ENCODE measurements around the gene ASTN2. TPM values are rescaled to one million over a fixed set of nuclear protein-coding genes. Genes with fewer than 3 reads are reported as not detected.

The ASTN2 gene
- total and polyA plus RNA-seq, 9 of the 15 experiments (the other 6 are each of a cell fraction or from before 2014, with no cell fraction given), result 0.56 to 3.5 (median 1.9) TPM

DNA sequence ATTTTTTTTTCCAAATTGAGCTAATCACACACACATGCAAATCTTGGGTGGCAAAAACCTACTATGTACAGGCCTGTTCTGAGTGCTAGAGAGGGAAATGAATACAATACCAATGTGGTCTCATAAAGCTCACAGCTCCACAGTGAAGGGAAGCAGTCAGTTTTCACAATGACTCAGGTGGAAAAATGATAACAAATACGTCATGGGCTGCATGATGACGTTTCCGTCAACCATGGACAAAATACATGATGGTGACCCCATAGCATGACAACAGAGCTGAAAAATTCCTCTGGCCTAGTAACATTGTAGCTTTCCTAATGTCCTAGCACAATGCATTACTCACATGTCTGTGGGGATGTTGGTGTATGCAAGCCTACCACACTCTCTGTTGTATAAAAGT is 475.2 kb downstream of the ASTN2 start:
- no peak overlapping the region for H3K4me3 ChIP-seq
- POLR2A ChIA-PET, result interaction anchor here (1.3 kb wide), 1 partner anchor 18 kb away, joined by 3 read pairs; no protein-coding TSS in a partner anchor
- no peaks in the 10 kb centered on the region for H4K20me1 ChIP-seq (replicated peaks; ENCODE audit: control insufficient read depth, insufficient read depth, low read length)
- 0% methylated on average over 3 of the region's 3 CpGs for WGBS (ENCODE audit: insufficient coverage, low coverage, missing lambda C conversion rate)
- no peak for ATAC-seq
- no peaks in the 10 kb centered on the region; the same call in 1 of the 2 replicates for H3K9me3 ChIP-seq (replicated peaks; ENCODE audit: control insufficient read depth, insufficient read depth, low read depth, low read length)
- intact Hi-C loops (cut with micrococcal nuclease), result no loop called here
- H2AFZ ChIP-seq (ENCODE audit: low read depth, low read length), result no peak overlapping the region
- CTCF ChIA-PET (ENCODE audit: low intra/inter-chr PET ratio), result no interaction called here
- H3K9ac ChIP-seq (ENCODE audit: insufficient read depth in 1 of 2, low read depth in 2 of 2, low read length in 2 of 2), result no peak overlapping the region
- H3K9me1 ChIP-seq (ENCODE audit: control insufficient read depth, insufficient read depth, low read length), result no peaks in the 10 kb centered on the region
- H3K4me1 ChIP-seq (replicated peaks in 1 of 2; ENCODE audit: control insufficient read depth in 2 of 2, insufficient read depth in 2 of 2, low read length in 2 of 2), result no peaks in the 10 kb centered on the region
- H3K27me3 ChIP-seq (ENCODE audit: control insufficient read depth in 2 of 2, insufficient read depth in 2 of 2, low read length in 2 of 2), result no peaks in the 10 kb centered on the region
- in situ Hi-C loops (cut with MboI), result no loop called here
- no TSS peak for BruUV-seq (replicated peaks)
- no peak overlapping the region for H3K27ac ChIP-seq (ENCODE audit: extremely low read depth, low read depth, low read length)
- no peaks in the 10 kb centered on the region for H3K79me2 ChIP-seq (ENCODE audit: control insufficient read depth, insufficient read depth, low read length)
- H3K36me3 ChIP-seq (ENCODE audit: control insufficient read depth, insufficient read depth, low read length), result no peaks in the 10 kb centered on the region
- no peak for DNase-seq (ENCODE audit: extremely low read depth in 1 of 4, low spot score in 3 of 4)
- no peak for FAIRE-seq
- H3K4me2 ChIP-seq (ENCODE audit: insufficient read depth, low read length), result no peak overlapping the region
- no peak for TF ChIP-seq GMEB1 (CRISPR knock-in tag; IDR thresholded peaks at IDR 0.05)
- no peak for TF ChIP-seq ATF1 (CRISPR knock-in tag; IDR thresholded peaks at IDR 0.05)
- TF ChIP-seq ATF1 (tag; IDR thresholded peaks at IDR 0.05), result peak; percentile 21; the same call in 1 of the 2 replicates

GRCh38 chr9:116939161-116939560 is 475.7 kb downstream of the ASTN2 start:
- intact Hi-C loops (cut with micrococcal nuclease), result no loop called here
- DNase-seq (ENCODE audit: extremely low read depth in 1 of 4, low spot score in 3 of 4) (no peak), ATAC-seq (no peak), FAIRE-seq (no peak)
- no peaks in the 10 kb centered on the region for H3K4me1 ChIP-seq (replicated peaks in 1 of 2; ENCODE audit: control insufficient read depth in 2 of 2, insufficient read depth in 2 of 2, low read length in 2 of 2)
- ChIA-PET CTCF (ENCODE audit: low intra/inter-chr PET ratio) (no interaction called here), POLR2A (interaction anchor here (1.3 kb wide), 1 partner anchor 18 kb away, joined by 3 read pairs; no protein-coding TSS in a partner anchor)
- H3K4me2 ChIP-seq (ENCODE audit: insufficient read depth, low read length), result no peak overlapping the region
- H3K79me2 ChIP-seq (ENCODE audit: control insufficient read depth, insufficient read depth, low read length), result no peaks in the 10 kb centered on the region
- H3K9ac ChIP-seq (ENCODE audit: insufficient read depth in 1 of 2, low read depth in 2 of 2, low read length in 2 of 2), result no peak overlapping the region
- in situ Hi-C loops (cut with MboI), result no loop called here
- no peaks in the 10 kb centered on the region; the same call in 1 of the 2 replicates for H3K9me3 ChIP-seq (replicated peaks; ENCODE audit: control insufficient read depth, insufficient read depth, low read depth, low read length)
- H3K4me3 ChIP-seq, result no peak overlapping the region
- H2AFZ ChIP-seq (ENCODE audit: low read depth, low read length), result no peak overlapping the region
- no peaks in the 10 kb centered on the region for H3K36me3 ChIP-seq (ENCODE audit: control insufficient read depth, insufficient read depth, low read length)
- no peaks in the 10 kb centered on the region for H4K20me1 ChIP-seq (replicated peaks; ENCODE audit: control insufficient read depth, insufficient read depth, low read length)
- WGBS (ENCODE audit: insufficient coverage, low coverage, missing lambda C conversion rate), result 3% methylated on average over 1 of the region's 1 CpG
- H3K27ac ChIP-seq (ENCODE audit: extremely low read depth, low read depth, low read length), result no peak overlapping the region
- no peaks in the 10 kb centered on the region for H3K27me3 ChIP-seq (ENCODE audit: control insufficient read depth in 2 of 2, insufficient read depth in 2 of 2, low read length in 2 of 2)
- no peaks in the 10 kb centered on the region for H3K9me1 ChIP-seq (ENCODE audit: control insufficient read depth, insufficient read depth, low read length)
- no TSS peak for BruUV-seq (replicated peaks)
- TF ChIP-seq SOX6 (IDR thresholded peaks at IDR 0.05), result no peak
- no peak for TF ChIP-seq E2F4 (CRISPR knock-in tag; IDR thresholded peaks at IDR 0.05; ENCODE audit: low read depth)
- no peak for TF ChIP-seq PHF21A (IDR thresholded peaks at IDR 0.05; ENCODE audit: borderline replicate concordance, low read depth)
- no peak for TF ChIP-seq TFAM (CRISPR knock-in tag; conservative IDR thresholded peaks at IDR 0.05)
- no peak for TF ChIP-seq HNRNPK (IDR thresholded peaks at IDR 0.05; ENCODE audit: low read depth, low read length, poor library complexity, severe bottlenecking)
- no peak for TF ChIP-seq STAT5A (IDR thresholded peaks at IDR 0.05; ENCODE audit: borderline replicate concordance, low read length)
- no peak for TF ChIP-seq ZNF384 (IDR thresholded peaks at IDR 0.05; ENCODE audit: low read depth, low read length)
- no peak for TF ChIP-seq BRF2 (IDR thresholded peaks at IDR 0.05; ENCODE audit: borderline replicate concordance, insufficient read depth, insufficient read length)
- TF ChIP-seq NR2C1 (IDR thresholded peaks at IDR 0.05), result no peak
- TF ChIP-seq NR2C1 (tag; IDR thresholded peaks at IDR 0.05), result no peak
- TF ChIP-seq NBN (IDR thresholded peaks at IDR 0.05; ENCODE audit: low read depth), result no peak
- no peak for TF ChIP-seq ZNF764 (CRISPR knock-in tag; IDR thresholded peaks at IDR 0.05; ENCODE audit: low read depth)

All from K562 (cell line).